ENCODE data around the gene ISG20.

ISG20 gene

GRCh38 chr15:88655103-88655553 is 16.3 kb downstream of the ISG20 start:
- DNase-seq: no peak

- DNase-seq: no peak
Observed at GRCh38 chr15:88655800-88656488, 17.1 kb downstream of the ISG20 start.

GRCh38 chr15:88656760-88657221 is 18.0 kb downstream of the ISG20 start:
- DNase-seq: no peak

- peak; percentile 55 for DNase-seq
Observed at GRCh38 chr15:88657326-88658069, 18.7 kb downstream of the ISG20 start.

- no peak for DNase-seq
Observed at GRCh38 chr15:88658070-88658965, 19.5 kb downstream of the ISG20 start.

GRCh38 chr15:88658972-88659931 is 20.4 kb downstream of the ISG20 start:
- peak; percentile 73 for DNase-seq

- peak; percentile 66 for DNase-seq
Observed at GRCh38 chr15:88661041-88661700, 22.4 kb downstream of the ISG20 start.

GRCh38 chr15:88661761-88662556 is 23.1 kb downstream of the ISG20 start:
- peak; percentile 75 for DNase-seq

GRCh38 chr15:88663141-88663621 is 24.4 kb downstream of the ISG20 start:
- DNase-seq: no peak

- DNase-seq: no peak
Observed at GRCh38 chr15:88664151-88664778, 25.4 kb downstream of the ISG20 start.

- no peak for DNase-seq
Observed at GRCh38 chr15:88674661-88675060, 35.8 kb downstream of the ISG20 start.

GRCh38 chr15:88678755-88679154 is 39.9 kb downstream of the ISG20 start:
- no peak for DNase-seq

- DNase-seq: no peak
Observed at GRCh38 chr15:88680241-88681001, 41.6 kb downstream of the ISG20 start.

GRCh38 chr15:88681610-88682221 is 42.9 kb downstream of the ISG20 start:
- no peak for DNase-seq

- DNase-seq: no peak
Observed at GRCh38 chr15:88684345-88684744, 45.5 kb downstream of the ISG20 start.

GRCh38 chr15:88686166-88686565 is 47.4 kb downstream of the ISG20 start:
- DNase-seq: no peak

GRCh38 chr15:88688394-88688933 is 49.6 kb downstream of the ISG20 start:
- DNase-seq: no peak

- DNase-seq: no peak
Observed at GRCh38 chr15:88690331-88690730, 51.5 kb downstream of the ISG20 start.
